Measurements from ENCODE around the gene PKD1.

DNA sequence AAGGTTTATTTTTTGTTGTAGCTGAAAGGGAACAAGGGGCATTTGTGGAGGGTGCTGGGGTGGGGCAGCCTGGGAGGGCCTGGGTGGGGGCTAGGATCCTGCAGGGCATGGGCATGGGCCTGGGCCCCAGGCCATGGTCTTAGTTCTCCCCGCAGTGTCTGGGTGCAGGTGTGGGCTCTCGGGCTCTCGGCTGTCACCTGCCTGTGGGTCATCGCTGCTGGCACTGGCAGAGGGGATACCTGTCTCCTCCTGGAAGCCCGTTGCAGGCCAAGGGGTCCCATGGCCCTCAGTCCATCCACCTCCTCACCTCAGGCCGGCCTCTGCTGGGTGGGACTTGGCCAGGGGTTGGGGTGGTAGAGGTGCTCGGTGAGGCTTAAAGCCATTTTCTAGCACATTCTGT is 57.6 kb downstream of the PKD1 start:
- TF ChIP-seq, protein P1, sequence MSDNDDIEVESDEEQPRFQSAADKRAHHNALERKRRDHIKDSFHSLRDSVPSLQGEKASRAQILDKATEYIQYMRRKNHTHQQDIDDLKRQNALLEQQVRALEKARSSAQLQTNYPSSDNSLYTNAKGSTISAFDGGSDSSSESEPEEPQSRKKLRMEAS (IDR thresholded peaks at IDR 0.05), result no peak
- TF ChIP-seq PPARG (CRISPR knock-in tag; conservative IDR thresholded peaks at IDR 0.05), result no peak
- no peak for TF ChIP-seq ZNF24 (IDR thresholded peaks at IDR 0.05)
- no peak for TF ChIP-seq RAD51 (IDR thresholded peaks at IDR 0.05; ENCODE audit: borderline replicate concordance)
